ENCODE measurements around the gene ZFYVE28.

DNA sequence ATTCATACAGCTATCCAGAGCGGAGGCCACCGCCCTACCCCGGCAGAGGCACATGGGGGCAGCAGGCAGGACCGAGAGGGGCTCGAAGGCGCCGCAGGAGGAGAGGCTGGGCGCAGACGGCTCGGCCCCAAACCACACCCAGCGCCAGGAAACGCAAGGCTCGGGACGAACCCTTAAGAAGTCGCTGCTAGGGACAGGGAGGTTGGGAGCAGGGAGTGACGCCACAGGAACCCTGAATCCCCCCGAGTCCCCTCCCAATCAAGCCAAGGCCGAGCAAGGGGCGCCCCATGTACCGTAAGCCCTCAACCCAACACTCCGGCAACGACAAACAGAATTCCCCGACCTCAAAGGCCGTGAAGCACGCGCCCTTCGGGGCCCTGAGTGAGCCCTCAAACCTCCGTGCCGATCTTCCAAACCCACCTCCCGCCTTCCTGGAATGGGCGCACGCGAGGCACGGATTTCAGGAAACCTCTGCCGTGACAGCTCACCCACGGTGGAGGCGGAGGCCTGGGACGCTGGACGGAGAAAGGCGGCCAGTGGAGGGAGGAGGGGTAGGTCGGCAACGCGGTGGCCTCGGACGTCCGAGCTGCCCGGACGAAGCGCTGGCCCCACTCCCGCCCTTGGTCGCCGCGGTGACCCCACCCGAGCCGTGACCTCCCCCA is 1.8 kb downstream of the ZFYVE28 start:
- TF ChIP-seq, protein P1, sequence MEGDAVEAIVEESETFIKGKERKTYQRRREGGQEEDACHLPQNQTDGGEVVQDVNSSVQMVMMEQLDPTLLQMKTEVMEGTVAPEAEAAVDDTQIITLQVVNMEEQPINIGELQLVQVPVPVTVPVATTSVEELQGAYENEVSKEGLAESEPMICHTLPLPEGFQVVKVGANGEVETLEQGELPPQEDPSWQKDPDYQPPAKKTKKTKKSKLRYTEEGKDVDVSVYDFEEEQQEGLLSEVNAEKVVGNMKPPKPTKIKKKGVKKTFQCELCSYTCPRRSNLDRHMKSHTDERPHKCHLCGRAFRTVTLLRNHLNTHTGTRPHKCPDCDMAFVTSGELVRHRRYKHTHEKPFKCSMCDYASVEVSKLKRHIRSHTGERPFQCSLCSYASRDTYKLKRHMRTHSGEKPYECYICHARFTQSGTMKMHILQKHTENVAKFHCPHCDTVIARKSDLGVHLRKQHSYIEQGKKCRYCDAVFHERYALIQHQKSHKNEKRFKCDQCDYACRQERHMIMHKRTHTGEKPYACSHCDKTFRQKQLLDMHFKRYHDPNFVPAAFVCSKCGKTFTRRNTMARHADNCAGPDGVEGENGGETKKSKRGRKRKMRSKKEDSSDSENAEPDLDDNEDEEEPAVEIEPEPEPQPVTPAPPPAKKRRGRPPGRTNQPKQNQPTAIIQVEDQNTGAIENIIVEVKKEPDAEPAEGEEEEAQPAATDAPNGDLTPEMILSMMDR (conservative IDR thresholded peaks at IDR 0.05): no peak
- no peak for TF ChIP-seq EZH2 (IDR thresholded peaks at IDR 0.05; ENCODE audit: low read depth)
